SU-DHL-6 (cell line): ENCODE measurements around the gene ATAD3C.
"Not testable (repeated sequence)": the region's sequence is repeated elsewhere in the genome, so short reads cannot be mapped to it uniquely, and the experiment has no call there.

Source experiments
- H2AFZ ChIP-seq: fragments of 200-600 bp; sonication (generic); 2 replicates; pipeline ENCODE4 v1.6.1; 2014; ENCODE audit warnings: low read depth, mild to moderate bottlenecking, moderate library complexity, mixed read lengths, antibody characterized with exemption, low read length; ENCODE audit not compliant: severe bottlenecking
- H3F3A ChIP-seq: fragments of 200-600 bp; shearing (Covaris generic); 2 replicates; pipeline ENCODE4 v1.6.0; 2016; ENCODE audit warnings: antibody characterized with exemption, mild to moderate bottlenecking; ENCODE audit not compliant: insufficient read depth
- H3K27ac ChIP-seq: fragments of 200-600 bp; sonication (generic); 2 replicates; pipeline ENCODE4 v1.5.1; 2016; ENCODE audit warnings: low read depth, mild to moderate bottlenecking, low read length, moderate library complexity, mixed read lengths
- H3K27me3 ChIP-seq: fragments of 200-600 bp; sonication (generic), shearing (Covaris generic); 2 replicates; pipeline ENCODE4 v1.6.0; 2014; ENCODE audit warnings: mild to moderate bottlenecking, low read length
- H3K36me3 ChIP-seq: fragments of 200-600 bp; sonication (generic); 2 replicates; pipeline ENCODE4 v1.6.1; 2014; ENCODE audit warnings: mild to moderate bottlenecking, low read length, mixed read lengths
- H3K4me2 ChIP-seq: fragments of 300-600, 200-600 bp; shearing (Covaris generic), sonication (generic); 2 replicates; pipeline ENCODE4 v1.6.0; 2014; ENCODE audit warnings: low read length, low read depth, mild to moderate bottlenecking; ENCODE audit not compliant: poor library complexity, severe bottlenecking
- H3K4me3 ChIP-seq: fragments of 200-600 bp; sonication (generic); 2 replicates; pipeline ENCODE4 v1.5.1; 2014; ENCODE audit warnings: antibody characterized with exemption, low read length, mild to moderate bottlenecking, mixed read lengths; ENCODE audit not compliant: insufficient read depth, poor library complexity, severe bottlenecking
- H3K79me2 ChIP-seq: fragments of 200-600 bp; sonication (generic); 2 replicates; pipeline ENCODE4 v1.6.1; 2014; ENCODE audit warnings: mild to moderate bottlenecking, low read length, moderate library complexity; ENCODE audit not compliant: insufficient read depth
- H3K9ac ChIP-seq: fragments of 200-600 bp; sonication (generic); 2 replicates; pipeline ENCODE4 v1.7.0; 2014; ENCODE audit warnings: mild to moderate bottlenecking, low read length
- H3K9me2 ChIP-seq: fragments of 200-600 bp; sonication (generic); replicated peaks from 2 replicates; pipeline ENCODE4 v1.6.1; 2014; ENCODE audit warnings: low read length; ENCODE audit not compliant: insufficient read depth
- H3K9me3 ChIP-seq: fragments of 200-600 bp; sonication (generic); 2 replicates; pipeline ENCODE4 v1.6.1; 2014; ENCODE audit warnings: low read length, mixed read lengths; ENCODE audit not compliant: insufficient read depth
- H4K20me1 ChIP-seq: fragments of 200-600 bp; sonication (generic); 2 replicates; pipeline ENCODE4 v1.6.1; 2014; ENCODE audit warnings: low read depth, mild to moderate bottlenecking, antibody characterized with exemption, low read length, moderate library complexity, mixed read lengths
- CTCF ChIP-seq: fragments of 200-600 bp; sonication (generic); IDR thresholded peaks from one replicate; pipeline ENCODE4 v1.5.1; 2017; ENCODE audit warnings: antibody characterized with exemption, mild to moderate bottlenecking, low read length, moderate library complexity; ENCODE audit not compliant: insufficient read depth, poor library complexity, severe bottlenecking
- EZH2phosphoT487 ChIP-seq: fragments of 200-600 bp; sonication (generic), shearing (Covaris generic); conservative IDR thresholded peaks from 2 replicates; pipeline ENCODE4 v1.6.1; 2018; ENCODE audit warnings: mild to moderate bottlenecking, antibody characterized with exemption, low read length, moderate library complexity, mixed read lengths

The ATAD3C gene

GRCh38 chr1:1479547-1480487 lies 30.3 kb downstream of the ATAD3C start:
- Histone ChIP-seq H3K9me2 (no peaks in the 10 kb centered on the region), H3K4me2 (no peak overlapping the region), H3K27ac (no peak overlapping the region), H3K4me3 (no peak overlapping the region), H3K79me2 (peaks cover 11% of the 10 kb centered on the region; the same call in 1 of the 2 replicates), H3K27me3 (no peaks in the 10 kb centered on the region), H3K36me3 (no peaks in the 10 kb centered on the region), H3K9me3 (no peaks in the 10 kb centered on the region), H3K9ac (no peak overlapping the region), H4K20me1 (no peaks in the 10 kb centered on the region), H3F3A (no peaks in the 10 kb centered on the region), H2AFZ (no peak overlapping the region)
- no peak for TF ChIP-seq CTCF
- no peak for TF ChIP-seq EZH2phosphoT487

GRCh38 chr1:1480488-1480867 lies 31.0 kb downstream of the ATAD3C start:
- not testable (repeated sequence) for H3K36me3 ChIP-seq, H2AFZ ChIP-seq

GRCh38 chr1:1481811-1482210 lies 32.3 kb downstream of the ATAD3C start:
- not testable (repeated sequence) for H3K9ac ChIP-seq, H3K27me3 ChIP-seq, H3K27ac ChIP-seq, H3K9me3 ChIP-seq, H3K4me3 ChIP-seq, H3F3A ChIP-seq, H2AFZ ChIP-seq, H3K79me2 ChIP-seq, H3K36me3 ChIP-seq, H4K20me1 ChIP-seq, H3K4me2 ChIP-seq, H3K9me2 ChIP-seq

More at GRCh38 chr1:1480488-1480867, 31.0 kb downstream of the ATAD3C start:
- H3K9me3 ChIP-seq, H3K9me2 ChIP-seq, H3K4me3 ChIP-seq, H3K9ac ChIP-seq, H3K4me2 ChIP-seq, H3F3A ChIP-seq, H3K27me3 ChIP-seq, H4K20me1 ChIP-seq, H3K27ac ChIP-seq: not testable (repeated sequence)
- peaks cover 11% of the 10 kb centered on the region; the same call in 1 of the 2 replicates for H3K79me2 ChIP-seq

DNA sequence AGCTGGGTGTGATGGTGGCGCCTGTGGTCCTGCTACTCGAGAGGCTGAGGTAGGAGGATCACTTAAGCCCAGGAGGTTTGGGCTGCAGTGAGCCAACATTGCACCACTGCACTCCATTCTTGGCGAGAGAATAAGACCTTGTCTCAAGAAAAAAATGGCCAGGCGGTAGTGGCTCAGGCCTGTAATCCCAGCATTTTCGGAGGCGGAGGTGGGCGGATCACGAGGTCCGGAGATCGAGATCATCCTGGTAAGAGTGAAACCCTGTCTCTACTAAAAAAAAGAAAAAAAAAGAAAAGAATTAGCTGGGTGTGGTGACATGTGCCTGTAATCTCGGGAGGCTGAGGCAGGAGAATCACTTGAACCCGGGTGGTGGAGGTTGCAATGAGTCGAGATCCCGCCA lies 33.4 kb downstream of the ATAD3C start:
- Histone ChIP-seq H3F3A (no peaks in the 10 kb centered on the region), H3K9me3 (no peaks in the 10 kb centered on the region), H4K20me1 (no peaks in the 10 kb centered on the region), H3K36me3 (no peaks in the 10 kb centered on the region), H3K4me2 (no peak overlapping the region), H3K9ac (no peak overlapping the region), H3K27ac (no peak overlapping the region), H3K27me3 (no peaks in the 10 kb centered on the region), H3K79me2 (no peaks in the 10 kb centered on the region), H3K4me3 (no peak overlapping the region), H2AFZ (no peak overlapping the region), H3K9me2 (no peaks in the 10 kb centered on the region)
- TF ChIP-seq CTCF (no peak), EZH2phosphoT487 (no peak)
